ENCODE data around the gene MAS1L. TPM values are rescaled to one million over a fixed set of nuclear protein-coding genes. Genes with fewer than 3 reads are reported as not detected.

Gene MAS1L
- polyA plus RNA-seq, 3 donors, result not detected

DNA sequence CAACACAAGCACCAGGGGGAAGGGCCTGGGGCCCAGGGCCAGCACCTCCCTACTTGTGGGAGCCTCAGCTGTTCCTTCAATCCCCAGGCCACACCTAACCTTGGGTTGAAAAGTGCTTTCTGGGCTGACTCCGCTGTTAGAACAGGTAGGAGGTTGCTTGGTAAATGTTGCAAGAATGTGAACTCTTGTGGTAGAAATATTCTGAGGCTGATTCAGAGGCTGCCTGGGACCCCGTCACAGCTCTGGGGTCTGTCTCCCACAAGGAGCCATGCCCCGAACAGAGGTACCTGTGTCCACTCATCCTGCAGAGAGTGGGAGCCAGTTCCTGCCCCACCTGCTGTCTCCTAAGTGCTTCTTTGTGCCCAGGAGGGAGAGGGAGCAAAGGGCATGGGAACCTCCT is 14.4 kb upstream of the MAS1L start:
- no peaks in the 10 kb centered on the region for H3K27me3 ChIP-seq (ENCODE audit: control insufficient read depth in 2 of 2, insufficient read depth in 2 of 2, low read length in 2 of 2)
- no peak overlapping the region for H3K4me3 Mint-ChIP-seq
- H3K36me3 Mint-ChIP-seq, result no peaks in the 10 kb centered on the region
- H3K27ac ChIP-seq (ENCODE audit: low read depth in 1 of 2, low read length in 2 of 2), result no peak overlapping the region
- H3K4me1 ChIP-seq (ENCODE audit: control insufficient read depth in 1 of 2, insufficient read depth in 2 of 2, low read length in 2 of 2), result no peaks in the 10 kb centered on the region
- no peaks in the 10 kb centered on the region for H3K79me2 ChIP-seq (ENCODE audit: insufficient read depth, low read length)
- H3K4me1 Mint-ChIP-seq, result no peaks in the 10 kb centered on the region
- no peak for TF ChIP-seq CTCF (IDR thresholded peaks at IDR 0.05)
- no peak overlapping the region for H3K4me3 ChIP-seq (replicated peaks in 1 of 3; ENCODE audit: low read depth in 2 of 3, low read length in 3 of 3)
- no peak overlapping the region for H2AFZ ChIP-seq (ENCODE audit: insufficient read depth, low read depth, low read length, poor library complexity, severe bottlenecking)
- no peak overlapping the region for H3K9ac ChIP-seq (ENCODE audit: insufficient read depth, low read length, poor library complexity, severe bottlenecking)
- no peak overlapping the region for H3K4me2 ChIP-seq (replicated peaks; ENCODE audit: extremely low read depth, low read length, poor library complexity, severe bottlenecking)
- H3K27ac Mint-ChIP-seq, result no peak overlapping the region
- no peaks in the 10 kb centered on the region for H4K20me1 ChIP-seq (ENCODE audit: insufficient read depth, low read length)
- 100% methylated on average over 2 of the region's 3 CpGs for WGBS (ENCODE audit: insufficient coverage)
- peaks cover 0 to 9% (median 9%) of the 10 kb centered on the region in 3 donors for H3K27me3 Mint-ChIP-seq (ENCODE audit: low read depth in 3 of 3)
- H3K9me3 Mint-ChIP-seq, result peaks cover 0 to 1% (median 0%) of the 10 kb centered on the region in 7 donors
- intact Hi-C loops (cut with micrococcal nuclease), result no loop called here
- no peaks in the 10 kb centered on the region for H3K9me3 ChIP-seq (replicated peaks in 1 of 2; ENCODE audit: control insufficient read depth in 1 of 2, insufficient read depth in 1 of 2, low read length in 2 of 2)
- no peak for DNase-seq
- H3K36me3 ChIP-seq (replicated peaks in 1 of 2; ENCODE audit: control insufficient read depth in 1 of 2, insufficient read depth in 2 of 2, low read length in 2 of 2), result no peaks in the 10 kb centered on the region

- H3K36me3 ChIP-seq (replicated peaks in 1 of 2; ENCODE audit: control insufficient read depth in 1 of 2, insufficient read depth in 2 of 2, low read length in 2 of 2), result no peaks in the 10 kb centered on the region
- no peak overlapping the region for H3K4me3 ChIP-seq (replicated peaks in 1 of 3; ENCODE audit: low read depth in 2 of 3, low read length in 3 of 3)
- H3K9me3 ChIP-seq (replicated peaks in 1 of 2; ENCODE audit: control insufficient read depth in 1 of 2, insufficient read depth in 1 of 2, low read length in 2 of 2), result no peaks in the 10 kb centered on the region
- DNase-seq, result no peak
- no peak overlapping the region for H3K27ac Mint-ChIP-seq
- peaks cover 0 to 1% (median 0%) of the 10 kb centered on the region in 7 donors for H3K9me3 Mint-ChIP-seq
- no peaks in the 10 kb centered on the region for H3K36me3 Mint-ChIP-seq
- no peak overlapping the region for H3K4me2 ChIP-seq (replicated peaks; ENCODE audit: extremely low read depth, low read length, poor library complexity, severe bottlenecking)
- H3K9ac ChIP-seq (ENCODE audit: insufficient read depth, low read length, poor library complexity, severe bottlenecking), result no peak overlapping the region
- peaks cover 0 to 9% (median 2%) of the 10 kb centered on the region in 3 donors for H3K27me3 Mint-ChIP-seq (ENCODE audit: low read depth in 3 of 3)
- H3K4me1 ChIP-seq (ENCODE audit: control insufficient read depth in 1 of 2, insufficient read depth in 2 of 2, low read length in 2 of 2), result no peaks in the 10 kb centered on the region
- 95% methylated on average over 5 of the region's 6 CpGs for WGBS (ENCODE audit: insufficient coverage)
- no peak overlapping the region for H3K27ac ChIP-seq (ENCODE audit: low read depth in 1 of 2, low read length in 2 of 2)
- H3K4me3 Mint-ChIP-seq, result no peak overlapping the region
- no peak for TF ChIP-seq CTCF (IDR thresholded peaks at IDR 0.05)
- intact Hi-C loops (cut with micrococcal nuclease), result no loop called here
- no peaks in the 10 kb centered on the region for H3K79me2 ChIP-seq (ENCODE audit: insufficient read depth, low read length)
- H3K27me3 ChIP-seq (ENCODE audit: control insufficient read depth in 2 of 2, insufficient read depth in 2 of 2, low read length in 2 of 2), result no peaks in the 10 kb centered on the region
- no peaks in the 10 kb centered on the region for H4K20me1 ChIP-seq (ENCODE audit: insufficient read depth, low read length)
- no peaks in the 10 kb centered on the region for H3K4me1 Mint-ChIP-seq
- H2AFZ ChIP-seq (ENCODE audit: insufficient read depth, low read depth, low read length, poor library complexity, severe bottlenecking), result no peak overlapping the region
Measured at GRCh38 chr6:29501106-29501505, 13.3 kb upstream of the MAS1L start.
